Colonic mucosa (tissue), 4 donors: ENCODE results near the gene FAM24B. TPM values are rescaled to one million over a fixed set of nuclear protein-coding genes. Genes with fewer than 3 reads are reported as not detected.

Experiments used
- DNase-seq: peaks from one replicate; pipeline ENCODE4 v3.0.0-alpha.2; 2020
- H3K27ac ChIP-seq: fragments of 200-600 bp; one replicate; pipeline ENCODE4 v1.8.0; 2021
- H3K27me3 ChIP-seq: fragments of 200-600 bp; one replicate; pipeline ENCODE4 v1.8.0; 2021
- H3K36me3 ChIP-seq: fragments of 200-600 bp; one replicate; pipeline ENCODE4 v1.8.0; 2021
- H3K4me1 ChIP-seq: fragments of 200-600 bp; one replicate; pipeline ENCODE4 v1.8.0; 2021; ENCODE audit warnings: mild to moderate bottlenecking
- H3K4me3 ChIP-seq: fragments of 200-600 bp; one replicate; pipeline ENCODE4 v1.8.0; 2021
- H3K9ac ChIP-seq, 2 donors: one replicate each; pipeline ENCODE4 v1.7.0; 2013; ENCODE audit warnings: control low read depth in 2 of 2, low read depth in 2 of 2, low read length in 2 of 2
- H3K9me3 ChIP-seq: fragments of 200-600 bp; one replicate; pipeline ENCODE4 v1.8.0; 2021
- intact Hi-C: fragments of 100-400 bp; cut with DNase I; formaldehyde crosslinking; loops from one replicate; pipeline ENCODE4 v1.14.1; 2022
- total RNA-seq, 2 donors: library from RNA; stranded (reverse); fragmentation: NEBNext Ultra II Directional in 1 of 2; extraction: Animal tissue kit (Norgen Biotek cat#: 25700) in 1 of 2; gene quantifications; one replicate each; pipeline ENCODE4 v1.2.1, GENCODE V29; 2021
- TF ChIP-seq, protein P1 (sequence below): fragments of 200-600 bp; IDR thresholded peaks from one replicate; pipeline ENCODE4 v1.8.0; 2022; ENCODE audit warnings: antibody characterized with exemption, mild to moderate bottlenecking
- donor health status: healthy.
- donor health status: DM: no; HTN: no; CAD: no.
- donor health status: DM: no; HTN: no; CAD: no.

The FAM24B gene
- total RNA-seq, 2 donors from 2014 or later, result 4.3 to 6.8 TPM

DNA sequence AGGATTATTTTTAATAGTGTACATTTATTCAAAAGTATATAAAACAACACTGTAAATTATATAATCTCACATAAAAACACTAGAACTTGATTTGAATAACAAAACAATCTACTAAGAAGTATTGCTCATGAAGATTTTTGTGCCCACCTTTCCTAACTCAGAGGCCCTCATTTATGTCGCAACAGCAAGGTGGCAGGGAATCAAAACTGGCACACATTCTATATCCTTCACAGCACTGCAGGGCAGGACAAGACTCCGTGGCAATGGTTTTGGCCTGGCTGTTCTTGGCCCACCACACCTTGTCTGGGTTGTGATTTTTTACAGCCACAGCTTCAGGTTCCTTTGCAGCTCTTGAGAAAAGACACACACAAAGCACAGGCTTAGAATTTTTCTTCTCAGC lies 30.3 kb downstream of the FAM24B start:
- no peaks in the 10 kb centered on the region for H3K4me1 ChIP-seq
- H3K27me3 ChIP-seq, result no peaks in the 10 kb centered on the region
- no peaks in the 10 kb centered on the region for H3K9me3 ChIP-seq
- H3K9ac ChIP-seq, result no peak overlapping the region
- TF ChIP-seq, protein P1, sequence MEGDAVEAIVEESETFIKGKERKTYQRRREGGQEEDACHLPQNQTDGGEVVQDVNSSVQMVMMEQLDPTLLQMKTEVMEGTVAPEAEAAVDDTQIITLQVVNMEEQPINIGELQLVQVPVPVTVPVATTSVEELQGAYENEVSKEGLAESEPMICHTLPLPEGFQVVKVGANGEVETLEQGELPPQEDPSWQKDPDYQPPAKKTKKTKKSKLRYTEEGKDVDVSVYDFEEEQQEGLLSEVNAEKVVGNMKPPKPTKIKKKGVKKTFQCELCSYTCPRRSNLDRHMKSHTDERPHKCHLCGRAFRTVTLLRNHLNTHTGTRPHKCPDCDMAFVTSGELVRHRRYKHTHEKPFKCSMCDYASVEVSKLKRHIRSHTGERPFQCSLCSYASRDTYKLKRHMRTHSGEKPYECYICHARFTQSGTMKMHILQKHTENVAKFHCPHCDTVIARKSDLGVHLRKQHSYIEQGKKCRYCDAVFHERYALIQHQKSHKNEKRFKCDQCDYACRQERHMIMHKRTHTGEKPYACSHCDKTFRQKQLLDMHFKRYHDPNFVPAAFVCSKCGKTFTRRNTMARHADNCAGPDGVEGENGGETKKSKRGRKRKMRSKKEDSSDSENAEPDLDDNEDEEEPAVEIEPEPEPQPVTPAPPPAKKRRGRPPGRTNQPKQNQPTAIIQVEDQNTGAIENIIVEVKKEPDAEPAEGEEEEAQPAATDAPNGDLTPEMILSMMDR, result no peak
- DNase-seq, result no peak
- H3K4me3 ChIP-seq, result no peak overlapping the region
- no peak overlapping the region for H3K27ac ChIP-seq
- no peaks in the 10 kb centered on the region for H3K36me3 ChIP-seq
- intact Hi-C loops, result no loop called here

GRCh38 chr10:122847782-122848604 lies 31.4 kb downstream of the FAM24B start:
- H3K4me1 ChIP-seq, result no peaks in the 10 kb centered on the region
- intact Hi-C loops, result no loop called here
- H3K27ac ChIP-seq, result no peak overlapping the region
- no peak for DNase-seq
- no peaks in the 10 kb centered on the region for H3K27me3 ChIP-seq
- H3K9ac ChIP-seq, result no peak overlapping the region
- no peaks in the 10 kb centered on the region for H3K9me3 ChIP-seq
- TF ChIP-seq, protein P1, result no peak
- no peaks in the 10 kb centered on the region for H3K36me3 ChIP-seq
- H3K4me3 ChIP-seq, result no peak overlapping the region

DNA sequence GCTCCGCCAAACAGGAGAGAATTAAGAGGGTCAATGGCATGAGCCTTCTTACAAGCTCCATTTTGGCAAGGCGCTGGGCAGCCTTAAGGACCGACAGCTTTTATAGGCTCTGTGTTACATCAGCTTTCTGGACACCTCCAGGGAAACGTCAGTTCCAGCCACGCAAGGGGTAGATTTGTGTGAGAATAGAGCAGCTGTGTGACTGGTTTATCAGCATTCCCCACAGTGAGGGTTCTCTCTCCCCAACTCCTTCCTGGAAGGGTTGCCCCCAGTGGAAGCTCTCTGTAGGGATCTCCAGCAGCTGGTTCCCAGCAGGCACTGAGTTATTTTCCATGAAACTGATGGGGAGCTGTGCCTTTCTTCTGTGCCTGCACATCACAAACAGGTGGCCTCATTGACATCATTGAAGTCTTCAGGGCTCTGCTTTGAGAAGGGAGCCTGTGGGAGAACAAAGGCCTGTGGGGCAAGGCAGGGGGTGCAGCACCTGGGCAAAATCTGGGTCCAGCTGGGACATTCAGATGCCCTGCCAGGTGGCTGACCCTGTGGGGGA lies 33.5 kb downstream of the FAM24B start, which contains the start of gene CUZD1:
Gene CUZD1 (minus strand): TSS at position 75 of the 550 bp plus-strand sequence. CDS start 14 bp downstream, at position 61.
- TF ChIP-seq, protein P1, result no peak
- no peak within 1 kb of the TSS for H3K9ac ChIP-seq
- intact Hi-C loops, result no loop called here
- no peak for DNase-seq
- H3K27ac ChIP-seq, result no peak within 1 kb of the TSS
- H3K4me3 ChIP-seq, result no peak within 1 kb of the TSS
- H3K36me3 ChIP-seq, result no peaks in the 10 kb centered on the region
- no peaks in the 10 kb centered on the region for H3K4me1 ChIP-seq
- H3K9me3 ChIP-seq, result no peaks in the 10 kb centered on the region
- H3K27me3 ChIP-seq, result no peaks in the 10 kb centered on the region

DNA sequence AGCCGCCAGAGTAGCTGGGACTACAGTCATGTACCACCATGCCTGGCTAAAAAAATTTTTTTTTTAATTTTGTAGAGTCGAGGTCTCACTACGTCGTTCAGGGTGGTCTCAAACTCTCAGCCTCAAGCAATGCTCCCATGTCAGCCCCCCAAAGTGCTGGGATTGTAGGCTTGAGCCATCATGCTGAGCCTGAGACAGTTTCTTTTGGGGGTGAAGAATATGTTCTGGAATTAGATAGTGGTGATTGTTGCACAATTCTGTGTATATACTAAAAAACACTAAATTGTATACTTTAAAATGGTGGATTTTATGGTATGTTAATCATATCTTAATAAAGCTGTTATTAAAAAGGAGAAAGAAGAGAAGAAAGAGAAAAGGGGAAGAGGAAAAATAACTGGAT lies 35.2 kb downstream of the FAM24B start:
- intact Hi-C loops, result no loop called here
- Histone ChIP-seq H3K4me1 (no peaks in the 10 kb centered on the region), H3K27ac (no peak overlapping the region), H3K27me3 (no peaks in the 10 kb centered on the region), H3K9me3 (no peaks in the 10 kb centered on the region), H3K9ac (no peak overlapping the region), H3K36me3 (no peaks in the 10 kb centered on the region), H3K4me3 (no peak overlapping the region)
- no peak for DNase-seq
- TF ChIP-seq, protein P1, result no peak

GRCh38 chr10:122841569-122841968 lies 37.8 kb downstream of the FAM24B start:
- intact Hi-C loops, result no loop called here

More at GRCh38 chr10:122841569-122841968, 37.8 kb downstream of the FAM24B start:
- no peaks in the 10 kb centered on the region for H3K36me3 ChIP-seq
- no peak for DNase-seq
- H3K27me3 ChIP-seq, result no peaks in the 10 kb centered on the region
- TF ChIP-seq, protein P1, result no peak
- no peaks in the 10 kb centered on the region for H3K4me1 ChIP-seq
- H3K9ac ChIP-seq, result no peak overlapping the region
- no peak overlapping the region for H3K27ac ChIP-seq
- H3K4me3 ChIP-seq, result no peak overlapping the region
- no peaks in the 10 kb centered on the region for H3K9me3 ChIP-seq
